ENCODE data around the gene RAB11FIP2.

The RAB11FIP2 gene

DNA sequence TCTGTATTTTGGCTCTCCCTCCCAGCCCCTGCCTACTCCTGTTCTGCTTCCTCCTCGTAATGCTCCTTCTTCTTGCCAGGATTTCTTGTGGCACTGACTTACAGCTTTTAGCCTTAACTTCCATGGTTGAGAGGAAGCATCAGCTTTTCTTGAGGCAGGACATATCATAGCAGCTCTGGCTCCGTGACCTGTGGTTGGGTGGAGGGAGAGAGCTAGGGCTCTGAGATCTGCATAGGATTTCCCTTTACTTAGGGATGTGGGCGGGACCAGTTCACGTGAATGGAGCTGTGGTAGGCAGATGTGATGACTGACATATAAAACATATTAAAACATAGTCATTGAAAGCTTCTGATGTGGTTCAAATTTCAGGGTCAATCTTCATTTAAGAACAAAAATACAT lies 10.6 kb upstream of the RAB11FIP2 start:
- Histone ChIP-seq H3K27ac (ENCODE audit: poor library complexity, severe bottlenecking) (no peak overlapping the region), H3K9me3 (ENCODE audit: severe bottlenecking) (no peaks in the 10 kb centered on the region), H3K4me1 (ENCODE audit: insufficient read depth, poor library complexity, severe bottlenecking) (peaks cover 6% of the 10 kb centered on the region), H3K4me3 (ENCODE audit: severe bottlenecking) (no peak overlapping the region), H3K27me3 (ENCODE audit: insufficient read depth, poor library complexity, severe bottlenecking) (no peaks in the 10 kb centered on the region), H3K36me3 (ENCODE audit: low read depth) (no peaks in the 10 kb centered on the region)
- TF ChIP-seq, protein P1, sequence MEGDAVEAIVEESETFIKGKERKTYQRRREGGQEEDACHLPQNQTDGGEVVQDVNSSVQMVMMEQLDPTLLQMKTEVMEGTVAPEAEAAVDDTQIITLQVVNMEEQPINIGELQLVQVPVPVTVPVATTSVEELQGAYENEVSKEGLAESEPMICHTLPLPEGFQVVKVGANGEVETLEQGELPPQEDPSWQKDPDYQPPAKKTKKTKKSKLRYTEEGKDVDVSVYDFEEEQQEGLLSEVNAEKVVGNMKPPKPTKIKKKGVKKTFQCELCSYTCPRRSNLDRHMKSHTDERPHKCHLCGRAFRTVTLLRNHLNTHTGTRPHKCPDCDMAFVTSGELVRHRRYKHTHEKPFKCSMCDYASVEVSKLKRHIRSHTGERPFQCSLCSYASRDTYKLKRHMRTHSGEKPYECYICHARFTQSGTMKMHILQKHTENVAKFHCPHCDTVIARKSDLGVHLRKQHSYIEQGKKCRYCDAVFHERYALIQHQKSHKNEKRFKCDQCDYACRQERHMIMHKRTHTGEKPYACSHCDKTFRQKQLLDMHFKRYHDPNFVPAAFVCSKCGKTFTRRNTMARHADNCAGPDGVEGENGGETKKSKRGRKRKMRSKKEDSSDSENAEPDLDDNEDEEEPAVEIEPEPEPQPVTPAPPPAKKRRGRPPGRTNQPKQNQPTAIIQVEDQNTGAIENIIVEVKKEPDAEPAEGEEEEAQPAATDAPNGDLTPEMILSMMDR (IDR thresholded peaks at IDR 0.05; ENCODE audit: poor library complexity, severe bottlenecking): no peak
- no peak for DNase-seq (ENCODE audit: low spot score)
- ATAC-seq (ENCODE audit: low read depth): no peak

DNA sequence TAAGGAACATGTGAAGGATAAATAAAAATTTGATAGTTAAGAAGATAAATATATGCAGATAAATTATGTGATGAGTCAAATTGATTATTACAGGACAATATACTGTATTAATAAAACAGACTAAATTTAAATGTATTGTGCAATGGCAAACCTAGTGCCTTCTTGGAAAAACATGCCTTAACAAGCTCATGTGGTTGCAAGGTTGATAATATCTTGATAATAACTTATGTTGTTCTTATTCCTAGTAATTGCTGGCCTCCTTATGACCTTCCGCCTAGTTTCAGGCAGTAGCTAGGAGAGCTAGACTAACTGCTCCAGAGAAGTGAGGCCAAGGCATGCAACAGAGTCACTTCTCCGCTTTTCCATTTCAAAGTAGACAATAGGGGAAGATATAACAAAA lies 7.6 kb upstream of the RAB11FIP2 start:
- H3K9me3 ChIP-seq (ENCODE audit: severe bottlenecking): no peaks in the 10 kb centered on the region
- ATAC-seq (ENCODE audit: low read depth) (no peak), DNase-seq (ENCODE audit: low spot score) (no peak)
- H3K27ac ChIP-seq (ENCODE audit: poor library complexity, severe bottlenecking): no peak overlapping the region
- H3K27me3 ChIP-seq (ENCODE audit: insufficient read depth, poor library complexity, severe bottlenecking): no peaks in the 10 kb centered on the region
- TF ChIP-seq, protein P1 (IDR thresholded peaks at IDR 0.05; ENCODE audit: poor library complexity, severe bottlenecking): no peak
- H3K36me3 ChIP-seq (ENCODE audit: low read depth): no peaks in the 10 kb centered on the region
- H3K4me1 ChIP-seq (ENCODE audit: insufficient read depth, poor library complexity, severe bottlenecking): peaks cover 6% of the 10 kb centered on the region
- no peak overlapping the region for H3K4me3 ChIP-seq (ENCODE audit: severe bottlenecking)

GRCh38 chr10:118052816-118053215 lies 6.1 kb upstream of the RAB11FIP2 start:
- H3K9me3 ChIP-seq (ENCODE audit: severe bottlenecking): no peaks in the 10 kb centered on the region
- no peaks in the 10 kb centered on the region for H3K36me3 ChIP-seq (ENCODE audit: low read depth)
- TF ChIP-seq, protein P1 (IDR thresholded peaks at IDR 0.05; ENCODE audit: poor library complexity, severe bottlenecking): no peak
- H3K4me3 ChIP-seq (ENCODE audit: severe bottlenecking): no peak overlapping the region
- H3K27ac ChIP-seq (ENCODE audit: poor library complexity, severe bottlenecking): no peak overlapping the region
- peaks cover 6% of the 10 kb centered on the region for H3K4me1 ChIP-seq (ENCODE audit: insufficient read depth, poor library complexity, severe bottlenecking)
- H3K27me3 ChIP-seq (ENCODE audit: insufficient read depth, poor library complexity, severe bottlenecking): no peaks in the 10 kb centered on the region
- ATAC-seq (ENCODE audit: low read depth) (no peak), DNase-seq (ENCODE audit: low spot score) (no peak)

DNA sequence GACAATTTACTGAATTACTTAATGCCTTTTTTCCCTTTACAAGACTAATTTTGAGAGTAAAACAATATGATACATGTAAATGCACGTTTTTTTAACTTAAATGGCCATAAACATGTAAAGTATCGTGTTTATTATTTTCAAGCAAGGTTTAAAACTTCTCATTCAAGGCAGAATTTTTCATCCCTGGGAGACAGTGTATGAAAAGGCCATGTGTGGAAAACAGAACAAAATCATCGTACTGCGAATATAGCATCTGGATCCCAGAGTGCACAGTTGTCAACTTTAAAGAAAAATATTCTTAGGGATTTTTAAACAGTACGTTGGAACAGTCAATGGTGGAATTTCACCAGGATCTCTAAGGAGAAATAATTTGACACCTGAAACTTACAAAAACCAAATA lies 1.1 kb upstream of the RAB11FIP2 start:
- no peak for DNase-seq (ENCODE audit: low spot score)
- no peaks in the 10 kb centered on the region for H3K27me3 ChIP-seq (ENCODE audit: insufficient read depth, poor library complexity, severe bottlenecking)
- H3K36me3 ChIP-seq (ENCODE audit: low read depth): no peaks in the 10 kb centered on the region
- no peak overlapping the region for H3K27ac ChIP-seq (ENCODE audit: poor library complexity, severe bottlenecking)
- TF ChIP-seq, protein P1 (IDR thresholded peaks at IDR 0.05; ENCODE audit: poor library complexity, severe bottlenecking): no peak
- ATAC-seq (ENCODE audit: low read depth): no peak
- H3K4me3 ChIP-seq (ENCODE audit: severe bottlenecking): no peak overlapping the region
- peaks cover 14% of the 10 kb centered on the region for H3K4me1 ChIP-seq (ENCODE audit: insufficient read depth, poor library complexity, severe bottlenecking)
- no peaks in the 10 kb centered on the region for H3K9me3 ChIP-seq (ENCODE audit: severe bottlenecking)

GRCh38 chr10:118047157-118047719 lies 497 bp upstream of the RAB11FIP2 start:
- H3K27ac ChIP-seq (ENCODE audit: poor library complexity, severe bottlenecking): peak overlapping the region; percentile 68
- TF ChIP-seq, protein P1 (IDR thresholded peaks at IDR 0.05; ENCODE audit: poor library complexity, severe bottlenecking): no peak
- peak; percentile 38 for ATAC-seq (ENCODE audit: low read depth)

More at GRCh38 chr10:118047157-118047719, 497 bp upstream of the RAB11FIP2 start:
- H3K36me3 ChIP-seq (ENCODE audit: low read depth): no peaks in the 10 kb centered on the region
- no peaks in the 10 kb centered on the region for H3K27me3 ChIP-seq (ENCODE audit: insufficient read depth, poor library complexity, severe bottlenecking)
- peak overlapping the region; percentile 76 for H3K4me3 ChIP-seq (ENCODE audit: severe bottlenecking)
- no peaks in the 10 kb centered on the region for H3K9me3 ChIP-seq (ENCODE audit: severe bottlenecking)
- DNase-seq (ENCODE audit: low spot score): no peak
- peaks cover 14% of the 10 kb centered on the region for H3K4me1 ChIP-seq (ENCODE audit: insufficient read depth, poor library complexity, severe bottlenecking)

All from RWPE2 (cell line).